Heart right ventricle (tissue), 16 donors: ENCODE data around the gene ZMIZ1. TPM values are rescaled to one million over a fixed set of nuclear protein-coding genes. Genes with fewer than 3 reads are reported as not detected.

Experiments
- ATAC-seq, 8 donors: fragments of 200-7000 bp; cut with Tn5 transposase; one replicate each; pipeline ENCODE4 v1.9.1; 2020; ENCODE audit warnings: mild to moderate bottlenecking in 8 of 8, moderate library complexity in 8 of 8, moderate number of reproducible peaks in 1 of 8
- DNase-seq, 2 donors: peaks; one replicate each; pipeline ENCODE4 v3.0.0-alpha.2; 2020
- H3K27ac ChIP-seq, 10 donors: fragments of 200-600 bp; sonication (generic) in 2 of 10; one replicate each; pipeline versions ENCODE4 v1.5.0 to v1.8.0; 2020 to 2022; ENCODE audit warnings: mild to moderate bottlenecking in 3 of 10
- H3K27me3 ChIP-seq, 7 donors: fragments of 200-600 bp; one replicate each; pipeline ENCODE4 v1.8.0; 2021 to 2022; ENCODE audit warnings: mild to moderate bottlenecking in 2 of 7
- H3K36me3 ChIP-seq, 9 donors: fragments of 200-600 bp; sonication (generic) in 1 of 9; one replicate each; pipeline versions ENCODE4 v1.5.0 to v1.8.0; 2020 to 2022; ENCODE audit warnings: mild to moderate bottlenecking in 2 of 9
- H3K4me1 ChIP-seq, 9 donors: fragments of 200-600 bp; sonication (generic) in 1 of 9; one replicate each; pipeline versions ENCODE4 v1.5.0 to v1.8.0; 2020 to 2022; ENCODE audit warnings: mild to moderate bottlenecking in 4 of 9
- H3K4me3 ChIP-seq, 10 donors: fragments of 200-600 bp; sonication (generic) in 2 of 10; one replicate each; pipeline versions ENCODE4 v1.5.0 to v1.8.0; 2020 to 2022; ENCODE audit warnings: mild to moderate bottlenecking in 7 of 10, moderate library complexity in 2 of 10
- H3K9me3 ChIP-seq, 11 donors: fragments of 200-600 bp in 10 of 11; sonication (generic) in 2 of 11; one replicate each; pipeline versions ENCODE4 v1.5.0 to v1.8.0; 2013 to 2022; ENCODE audit warnings: mild to moderate bottlenecking in 2 of 11, control low read depth in 1 of 11, moderate library complexity in 1 of 11
- CTCF ChIP-seq, 9 donors: fragments of 200-600 bp; sonication (generic) in 2 of 9; IDR thresholded peaks; one replicate each; pipeline versions ENCODE4 v1.5.0 to v1.8.0; 2021 to 2022; ENCODE audit warnings: antibody characterized with exemption in 9 of 9, mild to moderate bottlenecking in 5 of 9, moderate library complexity in 1 of 9
- WGBS, 2 donors: extraction: QIAGEN DNeasy Blood & Tissue Kit; methylation state at CpG; one replicate each; pipeline ENCODE4 v1.1.7; 2013; ENCODE audit warnings: inconsistent platforms in 1 of 2; 5-methylcytosine and 5-hydroxymethylcytosine counted together
- intact Hi-C, 10 donors: fragments of 100-400 bp; cut with DNase I; formaldehyde crosslinking; loops; one replicate each; pipeline versions ENCODE4 v1.11.1 to v1.14.2; 2022
- polyA plus RNA-seq, 2 donors: library from polyadenylated mRNA; stranded (reverse); fragments of 200-250 nt; gene quantifications; one replicate each; pipeline ENCODE4 v1.2.3, GENCODE V29; 2013
- total RNA-seq, 10 donors: library from RNA; stranded (reverse); fragmentation: NEBNext Ultra II Directional in 3 of 10; extraction: Animal tissue kit (Norgen Biotek cat#: 25700) in 3 of 10; gene quantifications; one replicate each; pipeline versions ENCODE4 v1.2.1 to v1.2.4, GENCODE V29; 2021 to 2023
- donor health status: Arrhythmogenic right ventricular cardiomyopathy.
- donor health status: ischemic (EF 13 %, LVEDD 7.1; RV severe dilation, severe dysfunction).
- donor health status: healthy with polysubstance abuse.
- donor health status: DM: no; HTN: yes; CAD: no.
- donor health status: DM: no; HTN: no; CAD: no.
- donor health status: ischemic (EF 25% LVEDD 6.9; RV normal size, moderate dysfunction).
- donor health status: ischemic (EF 25% LVEDD 5.7; RV mildly dilated, moderate dysfunction).
- donor health status: healthy.
- donor health status: DM: yes; HTN: yes; CAD: no.
- donor health status: Ischemic cardiomyopathy.
- donor health status: ischemic (EF 35%, LVEDD 5.7; RV mildly dilated, moderate dysfunction).
- donor health status: nonischemic (EF 11% LVEDD 7.7; RV severe dilation, severe dysfunction).
- donor health status: DM: yes; HTN: yes; CAD: no.
- donor health status: PGD.
- donor health status: ischemic (EF 29% LVEDD 5.4; RV normal size, mild dysfunction).
- donor health status: nonischemic (EF 23%, LVEDD 6.1; RV moderate dilation, normal function).

ZMIZ1 gene
- total and polyA plus RNA-seq, 12 donors: 24.2 to 61.5 (median 49.8) TPM

- TF ChIP-seq CTCF (IDR thresholded peaks at IDR 0.05): no peak
- Histone ChIP-seq H3K27me3 (no peaks in the 10 kb centered on the region), H3K9me3 (no peaks in the 10 kb centered on the region), H3K4me1 (peaks cover 56 to 98% (median 76%) of the 10 kb centered on the region in 9 donors), H3K27ac (peak overlapping the region in 8 of 10 donors; percentile 40 to 91 (median 68)), H3K4me3 (no peak overlapping the region), H3K36me3 (peaks cover 0 to 16% (median 0%) of the 10 kb centered on the region in 9 donors)
- peak in 1 of 8 donors; percentile 32 for ATAC-seq
- DNase-seq: no peak
- intact Hi-C loops: loop anchor here in 1 of 10 donors (10.0 kb wide), 1 partner anchor 101 kb away; no protein-coding TSS in a partner anchor
- WGBS, 2 donors: 36 to 38% methylated on average over 10 of the region's 10 CpGs
Observed at GRCh38 chr10:79176052-79176501, 107.3 kb downstream of the ZMIZ1 start.

GRCh38 chr10:79176949-79177602 lies 108.3 kb downstream of the ZMIZ1 start:
- Histone ChIP-seq H3K4me1 (peaks cover 66 to 99% (median 86%) of the 10 kb centered on the region in 9 donors), H3K27ac (peak overlapping the region; percentile 40 to 91 (median 70)), H3K4me3 (no peak overlapping the region), H3K27me3 (no peaks in the 10 kb centered on the region), H3K9me3 (no peaks in the 10 kb centered on the region), H3K36me3 (peaks cover 0 to 9% (median 0%) of the 10 kb centered on the region in 9 donors)
- ATAC-seq (peak; percentile 13 to 82 (median 69)), DNase-seq (peak; percentile 57 to 77)
- no peak for TF ChIP-seq CTCF (IDR thresholded peaks at IDR 0.05)
- WGBS, 2 donors: 46 to 59% methylated on average over 18 of the region's 18 CpGs
- intact Hi-C loops: loop anchor here in 1 of 10 donors (10.0 kb wide), 1 partner anchor 102 kb away; no protein-coding TSS in a partner anchor

DNA sequence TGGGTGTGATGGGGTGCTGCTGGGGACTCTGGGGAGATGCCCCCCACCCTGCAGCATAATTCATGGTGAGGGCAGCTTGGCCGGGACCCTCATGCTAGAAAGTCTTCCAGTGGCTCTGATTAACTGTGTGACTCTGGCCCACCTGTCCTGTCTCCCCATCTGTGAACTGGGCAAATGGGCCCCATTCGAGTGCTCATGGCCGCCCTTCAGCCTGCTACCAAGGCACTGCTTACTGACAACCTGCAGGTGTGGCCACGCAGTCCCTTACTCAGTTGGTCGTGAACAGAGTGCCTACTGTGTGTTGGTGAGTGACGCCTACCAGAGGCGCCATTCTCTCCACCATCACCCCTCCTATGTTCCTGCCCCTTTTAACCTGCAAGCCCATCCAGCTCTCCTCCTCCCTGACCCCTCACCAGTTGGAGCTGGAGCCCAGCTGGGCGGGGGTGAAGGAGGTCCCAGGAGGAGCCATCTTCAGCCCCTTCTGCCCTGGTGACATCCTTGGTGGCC lies 109.4 kb downstream of the ZMIZ1 start:
- peaks cover 0 to 9% (median 0%) of the 10 kb centered on the region in 9 donors for H3K36me3 ChIP-seq
- ATAC-seq (no peak), DNase-seq (no peak)
- H3K4me1 ChIP-seq: peaks cover 73 to 100% (median 93%) of the 10 kb centered on the region in 9 donors
- no peaks in the 10 kb centered on the region for H3K9me3 ChIP-seq
- 82 to 84% methylated on average over 8 of the region's 8 CpGs for WGBS, 2 donors
- H3K4me3 ChIP-seq: no peak overlapping the region
- H3K27me3 ChIP-seq: no peaks in the 10 kb centered on the region
- intact Hi-C loops: loop anchor here in 1 of 10 donors (10.0 kb wide), 1 partner anchor 103 kb away; no protein-coding TSS in a partner anchor
- H3K27ac ChIP-seq: peak overlapping the region in 9 of 10 donors; percentile 24 to 91 (median 70)
- no peak for TF ChIP-seq CTCF (IDR thresholded peaks at IDR 0.05)

GRCh38 chr10:79178614-79179163 lies 109.9 kb downstream of the ZMIZ1 start:
- 8 to 21% methylated on average over 9 of the region's 9 CpGs for WGBS, 2 donors
- Histone ChIP-seq H3K27me3 (no peaks in the 10 kb centered on the region), H3K4me3 (no peak overlapping the region), H3K4me1 (peaks cover 78 to 100% (median 97%) of the 10 kb centered on the region in 9 donors), H3K36me3 (peaks cover 0 to 8% (median 0%) of the 10 kb centered on the region in 9 donors), H3K9me3 (no peaks in the 10 kb centered on the region), H3K27ac (peak overlapping the region in 9 of 10 donors; percentile 22 to 91 (median 70))
- no peak for TF ChIP-seq CTCF (IDR thresholded peaks at IDR 0.05)
- DNase-seq: peak in 1 of 2 donors; percentile 69
- ATAC-seq: peak; percentile 20 to 56 (median 35)
- intact Hi-C loops: loop anchor here in 1 of 10 donors (10.0 kb wide), 1 partner anchor 104 kb away; no protein-coding TSS in a partner anchor
